Esophagus squamous epithelium (tissue), 5 donors: Measurements from ENCODE around the gene NTN5. TPM values are rescaled to one million over a fixed set of nuclear protein-coding genes. Genes with fewer than 3 reads are reported as not detected.
A peak's percentile ranks its signal among the peaks of the same experiment; 100 is the strongest.

ENCODE experiments used
- DNase-seq: peaks from one replicate; lab custom pipeline; 2025; lab: John Stamatoyannopoulos, UW
- H3K27ac ChIP-seq, 4 donors: fragments of 200-600 bp; sonication (generic); one replicate each; pipeline ENCODE4 v1.5.1; 2016 to 2019; ENCODE audit warnings: mild to moderate bottlenecking in 1 of 4
- H3K27me3 ChIP-seq, 4 donors: fragments of 200-600 bp; sonication (generic); 1 replicate in 3 of 4; 2 replicates in 1 of 4; pipeline versions ENCODE4 v1.5.1 to v1.6.0; 2017 to 2021; ENCODE audit warnings: antibody characterized with exemption in 1 of 4
- H3K36me3 ChIP-seq, 3 donors: fragments of 200-600 bp; sonication (generic); one replicate each; pipeline ENCODE4 v1.5.1; 2016 to 2019
- H3K4me1 ChIP-seq, 3 donors: fragments of 200-600 bp; sonication (generic); one replicate each; pipeline ENCODE4 v1.5.1; 2017 to 2019
- H3K4me3 ChIP-seq, 4 donors: fragments of 200-600 bp; sonication (generic); 1 replicate in 3 of 4; 2 replicates in 1 of 4; pipeline ENCODE4 v1.5.1; 2016 to 2019; ENCODE audit warnings: mild to moderate bottlenecking in 2 of 4, moderate library complexity in 1 of 4
- H3K9me3 ChIP-seq, 3 donors: fragments of 200-600 bp; sonication (generic); one replicate each; pipeline ENCODE4 v1.5.1; 2016 to 2019
- CTCF ChIP-seq, 6 experiments: fragments of 450-650 bp in 4 of 6; fragments of 200-600 bp in 2 of 6; sonication (generic) in 2 of 6; IDR thresholded peaks; one replicate each; pipeline ENCODE4 v1.5.1; 2016 to 2019; ENCODE audit warnings: antibody characterized with exemption in 6 of 6, mild to moderate bottlenecking in 4 of 6, moderate library complexity in 4 of 6
- POLR2A ChIP-seq, 4 donors: fragments of 450-650 bp; IDR thresholded peaks; one replicate each; pipeline ENCODE4 v1.6.1; 2017; ENCODE audit warnings: antibody characterized with exemption in 4 of 4, mild to moderate bottlenecking in 4 of 4, moderate library complexity in 3 of 4
- WGBS, 2 donors: methylation state at CpG; one replicate each; pipeline ENCODE4 v1.1.5; 2018; 5-methylcytosine and 5-hydroxymethylcytosine counted together
- intact Hi-C: fragments of 100-400 bp; cut with DNase I; formaldehyde crosslinking; loops from one replicate; pipeline ENCODE4 v1.15.0; 2022
- total RNA-seq, 4 donors: library from RNA; depleted of rRNA; stranded (reverse); fragments of >200 nt; gene quantifications; one replicate each; pipeline ENCODE4 v1.1.0, GENCODE V29; 2016
- donor health status: DM: yes; HTN: yes; CAD: no.

The NTN5 gene
- total RNA-seq, 4 donors from 2014 or later: 0.57 TPM; not detected in 3

GRCh38 chr19:48648134-48648533, 24.7 kb downstream of the NTN5 start:
- intact Hi-C loops: no loop called here

GRCh38 chr19:48646722-48647216, 26.0 kb downstream of the NTN5 start:
- 9 to 12% methylated on average over 7 to 9 of the region's 10 CpGs for WGBS, 2 donors
- Histone ChIP-seq H3K27me3 (no peaks in the 10 kb centered on the region), H3K4me1 (peaks cover 7 to 45% (median 18%) of the 10 kb centered on the region in 3 donors), H3K36me3 (no peaks in the 10 kb centered on the region), H3K9me3 (no peaks in the 10 kb centered on the region), H3K27ac (peak overlapping the region; percentile 85 to 94 (median 91)), H3K4me3 (peak overlapping the region; percentile 34 to 80 (median 60))
- no peak for TF ChIP-seq POLR2A (IDR thresholded peaks at IDR 0.05)
- no peak for TF ChIP-seq CTCF (IDR thresholded peaks at IDR 0.05)
- intact Hi-C loops: no loop called here
- DNase-seq: no peak

More at GRCh38 chr19:48648134-48648533, 24.7 kb downstream of the NTN5 start:
- Histone ChIP-seq H3K27ac (no peak overlapping the region), H3K36me3 (no peaks in the 10 kb centered on the region), H3K4me1 (peaks cover 7 to 45% (median 18%) of the 10 kb centered on the region in 3 donors), H3K9me3 (no peaks in the 10 kb centered on the region), H3K27me3 (no peaks in the 10 kb centered on the region), H3K4me3 (no peak overlapping the region)
- TF ChIP-seq POLR2A (IDR thresholded peaks at IDR 0.05) (no peak), CTCF (IDR thresholded peaks at IDR 0.05) (no peak)
- no peak for DNase-seq
- 73 to 81% methylated on average over 2 of the region's 2 CpGs for WGBS, 2 donors

- peak; percentile 90 to 97 (median 92) for TF ChIP-seq CTCF (IDR thresholded peaks at IDR 0.05)
- TF ChIP-seq POLR2A (IDR thresholded peaks at IDR 0.05): peak in 1 of 4 donors; percentile 58
- no peak for DNase-seq
- H3K36me3 ChIP-seq: no peaks in the 10 kb centered on the region
- H3K9me3 ChIP-seq: no peaks in the 10 kb centered on the region
- H3K4me3 ChIP-seq: peak within 1 kb of the TSS; percentile 34 to 80 (median 60)
- 0 to 2% methylated on average over 6 to 7 of the region's 33 CpGs for WGBS, 2 donors
- H3K27ac ChIP-seq: peak within 1 kb of the TSS; percentile 85 to 94 (median 91)
- peaks cover 7 to 45% (median 18%) of the 10 kb centered on the region in 3 donors for H3K4me1 ChIP-seq
- intact Hi-C loops: no loop called here
- no peaks in the 10 kb centered on the region for H3K27me3 ChIP-seq
Observed at GRCh38 chr19:48646001-48646721, 26.7 kb downstream of the NTN5 start, which contains the start of gene CA11. Gene CA11, minus strand, starts transcription at chr19:48646187. Its CDS starts 555 bp downstream, at chr19:48645632.

GRCh38 chr19:48645620-48646000, 27.2 kb downstream of the NTN5 start:
- WGBS, 2 donors: 1% methylated on average over 5 to 6 of the region's 6 CpGs
- Histone ChIP-seq H3K36me3 (no peaks in the 10 kb centered on the region), H3K4me3 (peak overlapping the region; percentile 34 to 80 (median 60)), H3K27ac (peak overlapping the region; percentile 85 to 94 (median 91)), H3K4me1 (peaks cover 7 to 45% (median 18%) of the 10 kb centered on the region in 3 donors), H3K27me3 (no peaks in the 10 kb centered on the region), H3K9me3 (no peaks in the 10 kb centered on the region)
- intact Hi-C loops: no loop called here
- DNase-seq: no peak
- no peak for TF ChIP-seq CTCF (IDR thresholded peaks at IDR 0.05)
- TF ChIP-seq POLR2A (IDR thresholded peaks at IDR 0.05): no peak
